Measurements from ENCODE around the gene SLC5A1. TPM values are rescaled to one million over a fixed set of nuclear protein-coding genes. Genes with fewer than 3 reads are reported as not detected.

The SLC5A1 gene
- total RNA-seq, 2 experiments from 2014 or later = not detected

GRCh38 chr22:32031466-32031865 is 11.6 kb upstream of the SLC5A1 start:
- POLR2A ChIA-PET = no interaction called here
- no peak overlapping the region for H3K27ac Mint-ChIP-seq
- no peak overlapping the region for H3K4me3 Mint-ChIP-seq
- H3K9me3 Mint-ChIP-seq = no peaks in the 10 kb centered on the region
- peaks cover 17% of the 10 kb centered on the region for H3K27me3 Mint-ChIP-seq
- DNase-seq (no peak), ATAC-seq (ENCODE audit: low read depth) (no peak)
- no peaks in the 10 kb centered on the region for H3K36me3 Mint-ChIP-seq
- no peaks in the 10 kb centered on the region for H3K4me1 Mint-ChIP-seq

DNA sequence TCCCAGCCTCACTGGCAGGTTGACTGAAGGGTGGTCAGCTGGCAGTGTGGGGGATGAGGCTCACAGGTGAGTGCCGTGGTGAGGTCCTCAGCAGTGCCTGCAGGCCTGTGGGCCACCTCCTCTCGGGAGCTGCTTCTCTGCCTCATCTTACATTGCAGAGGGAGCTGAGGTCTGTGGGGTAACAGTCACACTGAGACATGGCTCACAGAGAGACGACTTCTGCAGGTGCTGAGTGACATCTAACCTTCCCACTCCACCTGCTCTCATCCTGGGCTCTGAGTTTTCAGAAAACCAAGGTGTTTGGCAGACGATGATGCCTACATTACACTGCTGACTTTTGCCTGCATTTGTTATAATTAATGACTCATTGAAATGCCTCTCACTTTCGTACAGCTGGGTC is 8.8 kb upstream of the SLC5A1 start:
- no peak overlapping the region for H3K4me3 Mint-ChIP-seq
- DNase-seq (no peak), ATAC-seq (ENCODE audit: low read depth) (no peak)
- POLR2A ChIA-PET = no interaction called here
- peaks cover 33% of the 10 kb centered on the region for H3K27me3 Mint-ChIP-seq
- no peaks in the 10 kb centered on the region for H3K4me1 Mint-ChIP-seq
- H3K36me3 Mint-ChIP-seq = no peaks in the 10 kb centered on the region
- no peaks in the 10 kb centered on the region for H3K9me3 Mint-ChIP-seq
- no peak overlapping the region for H3K27ac Mint-ChIP-seq

DNA sequence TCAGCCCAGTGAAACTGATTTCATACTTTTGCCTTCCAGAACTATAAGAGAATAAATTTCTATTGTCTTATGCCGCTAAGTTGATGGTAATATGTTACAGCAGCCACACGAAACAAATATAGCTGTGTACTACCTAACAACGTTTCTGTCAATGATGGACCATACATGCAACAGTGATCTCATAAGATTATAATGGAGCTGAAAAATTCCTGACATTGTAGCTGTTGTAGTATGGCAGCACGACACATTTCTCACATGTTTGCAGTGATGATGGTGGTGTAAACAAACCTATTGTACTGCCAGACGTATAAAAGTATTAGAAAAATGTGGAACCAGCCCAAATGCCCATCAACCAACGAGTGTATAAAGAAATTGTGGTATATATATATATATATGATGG is 5.8 kb upstream of the SLC5A1 start:
- H3K27me3 Mint-ChIP-seq = peaks cover 53% of the 10 kb centered on the region
- no peak overlapping the region for H3K4me3 Mint-ChIP-seq
- H3K9me3 Mint-ChIP-seq = no peaks in the 10 kb centered on the region
- H3K36me3 Mint-ChIP-seq = no peaks in the 10 kb centered on the region
- DNase-seq = no peak
- ATAC-seq (ENCODE audit: low read depth) = no peak
- POLR2A ChIA-PET = no interaction called here
- no peaks in the 10 kb centered on the region for H3K4me1 Mint-ChIP-seq
- H3K27ac Mint-ChIP-seq = no peak overlapping the region

DNA sequence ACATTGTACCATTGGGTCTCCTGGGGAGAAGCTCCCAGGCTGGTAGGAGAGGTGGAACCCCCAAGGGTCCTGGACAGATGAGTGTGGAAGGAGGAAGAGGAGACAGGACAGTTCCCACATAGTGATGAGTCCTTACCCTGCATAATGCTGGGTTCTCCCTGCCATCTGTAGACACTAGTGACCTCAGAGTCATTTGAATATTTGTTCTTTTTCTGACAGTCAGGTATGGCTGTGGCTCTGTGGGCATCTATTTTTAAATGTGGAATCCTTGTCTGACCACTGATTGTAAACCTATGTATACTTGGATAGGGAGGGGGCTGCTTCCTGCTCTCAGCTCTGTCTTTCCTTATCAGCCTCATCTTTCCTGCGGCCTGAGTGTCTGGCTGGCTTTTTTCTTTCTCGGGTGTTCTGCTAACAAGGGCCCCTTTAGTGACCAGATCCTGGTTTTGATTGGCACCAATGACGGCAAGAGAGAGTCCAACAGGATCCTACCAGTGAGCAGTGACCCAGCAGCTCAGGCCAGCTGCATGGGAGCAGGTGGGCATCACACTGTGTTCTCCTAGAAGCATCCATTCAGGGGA is 2.6 kb upstream of the SLC5A1 start:
- no peaks in the 10 kb centered on the region for H3K9me3 Mint-ChIP-seq
- H3K27ac Mint-ChIP-seq = no peak overlapping the region
- POLR2A ChIA-PET = no interaction called here
- ATAC-seq (ENCODE audit: low read depth) = no peak
- H3K4me1 Mint-ChIP-seq = no peaks in the 10 kb centered on the region
- peaks cover 64% of the 10 kb centered on the region for H3K27me3 Mint-ChIP-seq
- H3K36me3 Mint-ChIP-seq = no peaks in the 10 kb centered on the region
- DNase-seq = no peak
- no peak overlapping the region for H3K4me3 Mint-ChIP-seq

- no peaks in the 10 kb centered on the region for H3K4me1 Mint-ChIP-seq
- ATAC-seq (ENCODE audit: low read depth) (no peak), DNase-seq (no peak)
- POLR2A ChIA-PET = no interaction called here
- H3K36me3 Mint-ChIP-seq = no peaks in the 10 kb centered on the region
- no peak overlapping the region for H3K27ac Mint-ChIP-seq
- H3K27me3 Mint-ChIP-seq = peaks cover 75% of the 10 kb centered on the region
- H3K4me3 Mint-ChIP-seq = no peak overlapping the region
- no peaks in the 10 kb centered on the region for H3K9me3 Mint-ChIP-seq
These were observed 330 bp downstream of the SLC5A1 start for GRCh38 chr22:32043391-32043790.

GRCh38 chr22:32044477-32044876 is 1.4 kb downstream of the SLC5A1 start:
- H3K4me1 Mint-ChIP-seq = no peaks in the 10 kb centered on the region
- no peaks in the 10 kb centered on the region for H3K9me3 Mint-ChIP-seq
- H3K27ac Mint-ChIP-seq = no peak overlapping the region
- POLR2A ChIA-PET = interaction anchor here (0.6 kb wide), 1 partner anchor 245 kb away, joined by 3 read pairs; no protein-coding TSS in a partner anchor
- H3K4me3 Mint-ChIP-seq = no peak overlapping the region
- peaks cover 70% of the 10 kb centered on the region for H3K27me3 Mint-ChIP-seq
- no peaks in the 10 kb centered on the region for H3K36me3 Mint-ChIP-seq
- ATAC-seq (ENCODE audit: low read depth) (no peak), DNase-seq (no peak)

DNA sequence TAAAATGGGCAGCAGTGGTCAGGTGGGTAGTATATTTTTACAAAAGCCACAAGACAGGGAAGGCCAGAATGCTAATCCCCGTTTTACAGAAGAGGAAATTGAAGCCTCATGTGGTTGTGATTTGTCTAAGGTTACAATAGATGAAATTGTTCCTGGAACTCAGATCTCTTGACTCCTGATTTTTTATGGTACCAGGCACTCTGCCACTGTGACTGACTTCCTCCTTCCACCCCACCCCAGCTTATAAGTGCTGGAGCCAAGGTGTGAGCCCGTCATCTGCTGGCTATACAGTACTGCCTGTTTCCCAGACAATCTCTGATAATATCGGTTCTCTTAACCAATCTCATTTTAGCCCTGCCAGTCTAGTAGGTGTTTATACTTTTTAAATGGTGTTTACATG is 1.9 kb downstream of the SLC5A1 start:
- H3K27ac Mint-ChIP-seq = no peak overlapping the region
- POLR2A ChIA-PET = no interaction called here
- H3K9me3 Mint-ChIP-seq = no peaks in the 10 kb centered on the region
- ATAC-seq (ENCODE audit: low read depth) (no peak), DNase-seq (no peak)
- H3K4me1 Mint-ChIP-seq = no peaks in the 10 kb centered on the region
- no peak overlapping the region for H3K4me3 Mint-ChIP-seq
- H3K36me3 Mint-ChIP-seq = no peaks in the 10 kb centered on the region
- peaks cover 69% of the 10 kb centered on the region for H3K27me3 Mint-ChIP-seq

DNA sequence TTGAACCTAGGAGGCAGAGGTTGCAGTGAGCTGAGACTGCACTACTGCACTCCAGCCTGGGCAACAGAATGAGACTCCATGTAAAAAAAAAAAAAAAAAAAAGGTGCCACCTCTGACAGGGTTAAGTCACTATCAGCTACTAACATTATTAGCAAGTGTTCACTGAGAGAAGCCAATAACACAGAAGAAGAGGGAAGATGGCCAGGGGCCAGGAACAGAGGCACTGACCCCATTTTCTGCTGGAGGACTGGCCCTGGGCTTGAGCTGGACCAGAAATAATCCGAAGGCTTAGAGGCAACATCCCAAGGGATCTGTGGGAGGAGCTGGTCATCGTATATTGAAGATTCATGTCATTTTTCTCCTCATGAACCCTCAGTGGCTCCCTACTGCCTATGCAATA is 5.0 kb downstream of the SLC5A1 start:
- no peak for ATAC-seq (ENCODE audit: low read depth)
- Mint-ChIP-seq H3K36me3 (no peaks in the 10 kb centered on the region), H3K27me3 (peaks cover 69% of the 10 kb centered on the region), H3K4me3 (no peak overlapping the region), H3K27ac (no peak overlapping the region), H3K9me3 (no peaks in the 10 kb centered on the region), H3K4me1 (peaks cover 9% of the 10 kb centered on the region)
- POLR2A ChIA-PET = no interaction called here
- no peak for DNase-seq

- ATAC-seq (ENCODE audit: low read depth) (peak; percentile 88), DNase-seq (peak; percentile 61)
- POLR2A ChIA-PET = no interaction called here
- Mint-ChIP-seq H3K27me3 (peaks cover 55% of the 10 kb centered on the region), H3K9me3 (no peaks in the 10 kb centered on the region), H3K27ac (peak overlapping the region; percentile 31), H3K4me1 (peaks cover 9% of the 10 kb centered on the region), H3K36me3 (no peaks in the 10 kb centered on the region), H3K4me3 (peak overlapping the region; percentile 24)
These were observed 7.8 kb downstream of the SLC5A1 start for GRCh38 chr22:32050678-32051515.

GRCh38 chr22:32052244-32052643 is 9.2 kb downstream of the SLC5A1 start:
- Mint-ChIP-seq H3K4me1 (peaks cover 9% of the 10 kb centered on the region), H3K27ac (no peak overlapping the region), H3K9me3 (no peaks in the 10 kb centered on the region), H3K27me3 (peaks cover 49% of the 10 kb centered on the region), H3K4me3 (no peak overlapping the region), H3K36me3 (no peaks in the 10 kb centered on the region)
- no peak for DNase-seq
- no peak for ATAC-seq (ENCODE audit: low read depth)
- POLR2A ChIA-PET = no interaction called here

DNA sequence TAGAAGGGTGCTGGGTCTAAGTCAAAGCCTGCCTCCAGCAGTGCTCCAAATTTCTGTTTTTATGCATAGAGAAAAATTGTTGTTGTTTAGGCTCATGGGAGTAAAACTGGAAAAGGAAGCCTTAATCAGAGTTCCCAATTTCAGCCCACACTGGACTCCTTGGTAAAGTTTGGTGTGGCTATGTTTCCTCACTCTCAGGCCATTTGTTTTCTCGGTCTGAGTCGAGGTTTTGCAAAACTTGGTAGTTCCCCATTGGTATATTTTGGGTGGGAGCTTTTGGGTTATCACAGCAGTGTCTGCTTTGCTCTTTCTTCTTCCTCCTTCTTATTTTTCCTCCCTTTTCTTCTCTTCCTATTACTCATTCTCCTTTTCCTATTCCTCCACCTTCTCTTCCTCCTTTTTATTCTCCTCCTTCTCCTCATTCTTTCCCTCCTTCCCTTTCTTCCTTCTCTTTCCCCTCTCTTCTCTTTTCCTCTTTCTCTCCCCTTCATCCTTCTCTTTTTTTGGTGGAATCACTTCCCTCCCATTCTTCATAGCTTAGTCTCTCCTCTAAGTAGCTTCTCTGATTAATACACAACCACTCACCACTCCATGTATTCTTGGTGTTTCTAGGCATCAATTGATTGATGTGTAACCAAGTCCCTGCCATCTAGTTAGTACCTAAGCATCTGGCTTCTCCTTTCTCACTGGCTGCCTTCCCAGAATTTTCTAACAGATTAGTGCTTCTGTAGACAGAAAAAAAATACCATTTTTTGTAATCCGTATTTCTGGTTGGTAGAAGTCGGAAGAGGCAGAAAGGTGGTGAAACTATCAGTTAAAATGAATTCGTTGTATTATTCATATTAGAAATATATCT is 10.1 kb downstream of the SLC5A1 start:
- Mint-ChIP-seq H3K9me3 (no peaks in the 10 kb centered on the region), H3K36me3 (no peaks in the 10 kb centered on the region), H3K27me3 (peaks cover 49% of the 10 kb centered on the region), H3K4me1 (peaks cover 9% of the 10 kb centered on the region), H3K27ac (no peak overlapping the region), H3K4me3 (no peak overlapping the region)
- DNase-seq (no peak), ATAC-seq (ENCODE audit: low read depth) (no peak)
- POLR2A ChIA-PET = no interaction called here

- Mint-ChIP-seq H3K27ac (no peak overlapping the region), H3K4me3 (no peak overlapping the region), H3K36me3 (no peaks in the 10 kb centered on the region), H3K4me1 (peaks cover 9% of the 10 kb centered on the region), H3K9me3 (no peaks in the 10 kb centered on the region), H3K27me3 (peaks cover 58% of the 10 kb centered on the region)
- DNase-seq (no peak), ATAC-seq (ENCODE audit: low read depth) (no peak)
- POLR2A ChIA-PET = no interaction called here
These were observed 12.0 kb downstream of the SLC5A1 start for GRCh38 chr22:32055069-32055468.

GRCh38 chr22:32058656-32059260 is 15.7 kb downstream of the SLC5A1 start:
- POLR2A ChIA-PET = no interaction called here
- H3K9me3 Mint-ChIP-seq = peaks cover 3% of the 10 kb centered on the region
- H3K4me3 Mint-ChIP-seq = no peak overlapping the region
- ATAC-seq (ENCODE audit: low read depth) (no peak), DNase-seq (no peak)
- H3K4me1 Mint-ChIP-seq = no peaks in the 10 kb centered on the region
- H3K27ac Mint-ChIP-seq = no peak overlapping the region
- peaks cover 62% of the 10 kb centered on the region for H3K27me3 Mint-ChIP-seq
- peaks cover 2% of the 10 kb centered on the region for H3K36me3 Mint-ChIP-seq

Data from activated naive CD8-positive, alpha-beta T cell treated with anti-CD3 and anti-CD28 coated beads, Interleukin-2, amount 10 ng/mL, durations not matched to agents 7 days and 5 days (primary cell).